PC-9 (cell line): Measurements from ENCODE around the gene UTP18. TPM values are rescaled to one million over a fixed set of nuclear protein-coding genes. Genes with fewer than 3 reads are reported as not detected.

ENCODE experiments used
- BruUV-seq: library from RNA; stranded (reverse); fragments of 400-500 nt; replicated peaks from 2 replicates; lab custom pipeline; 2021; lab: Mats Ljungman, UMichigan
- CTCF ChIA-PET: fragments of 300-600 bp; sonication (Branson Sonifier 250); formaldehyde crosslinking; loops from one replicate; lab custom pipeline; 2022; ENCODE audit warnings: antibody characterized with exemption; lab: Charles Lee
- POLR2A ChIA-PET: fragments of 300-600 bp; sonication (Branson Sonifier 250); formaldehyde crosslinking; loops from one replicate; lab custom pipeline; 2022; ENCODE audit warnings: antibody characterized with exemption; ENCODE audit not compliant: unreplicated experiment; lab: Charles Lee
- DNase-seq, 2 experiments: peaks; one replicate each; pipeline versions ENCODE4 v3.0.0 to v3.0.0-alpha.2; 2015 to 2022; ENCODE audit warnings: mixed read lengths in 1 of 2
- H2AFZ ChIP-seq: fragments of 200-600 bp; sonication (generic); 2 replicates; pipeline ENCODE4 v1.8.1; 2017; ENCODE audit warnings: antibody characterized with exemption
- H3F3A ChIP-seq: fragments of 200-600 bp; sonication (generic); 2 replicates; pipeline ENCODE4 v1.8.1; 2017; ENCODE audit warnings: antibody characterized with exemption, mild to moderate bottlenecking, low read depth; ENCODE audit not compliant: insufficient read depth
- H3K27ac ChIP-seq: fragments of 200-600 bp; sonication (generic); 2 replicates; pipeline ENCODE4 v1.6.1; 2016; ENCODE audit warnings: mixed run types
- H3K27me3 ChIP-seq: fragments of 200-600 bp; sonication (generic); 2 replicates; pipeline ENCODE4 v1.6.1; 2016; ENCODE audit warnings: low read depth, mixed run types; ENCODE audit not compliant: insufficient read depth
- H3K36me3 ChIP-seq: fragments of 200-600 bp; sonication (generic); 2 replicates; pipeline ENCODE4 v1.6.1; 2016; ENCODE audit warnings: low read depth, mixed run types
- H3K4me1 ChIP-seq: fragments of 200-600 bp; sonication (generic); replicated peaks from 2 replicates; pipeline ENCODE4 v1.6.1; 2016; ENCODE audit warnings: mixed run types; ENCODE audit not compliant: insufficient read depth
- H3K4me2 ChIP-seq: fragments of 200-600 bp; sonication (generic); 2 replicates; pipeline ENCODE4 v1.6.1; 2017; ENCODE audit warnings: mixed run types
- H3K4me3 ChIP-seq: fragments of 200-600 bp; sonication (generic); 2 replicates; pipeline ENCODE4 v1.6.1; 2016; ENCODE audit warnings: mixed run types
- H3K79me2 ChIP-seq: fragments of 200-600 bp; sonication (generic); 2 replicates; pipeline ENCODE4 v1.6.1; 2017; ENCODE audit warnings: low read depth, mixed run types
- H3K9me2 ChIP-seq: fragments of 200-600 bp; sonication (generic); 2 replicates; pipeline ENCODE4 v1.8.1; 2017; ENCODE audit warnings: mild to moderate bottlenecking; ENCODE audit not compliant: insufficient read depth
- H3K9me3 ChIP-seq: fragments of 200-600 bp; sonication (generic); 2 replicates; pipeline ENCODE4 v1.8.1; 2016; ENCODE audit warnings: low read depth; ENCODE audit not compliant: insufficient read depth
- H4K20me1 ChIP-seq: fragments of 200-600 bp; sonication (generic); 2 replicates; pipeline ENCODE4 v1.8.1; 2017; ENCODE audit not compliant: insufficient read depth
- CTCF ChIP-seq: fragments of 200-600 bp; sonication (generic); conservative IDR thresholded peaks from 2 replicates; pipeline ENCODE4 v1.6.1; 2017; ENCODE audit warnings: mixed run types, antibody characterized with exemption, mild to moderate bottlenecking, moderate library complexity
- EZH2 ChIP-seq: fragments of 200-600 bp; sonication (generic); IDR thresholded peaks from 2 replicates; pipeline ENCODE4 v1.8.0; 2017; ENCODE audit warnings: antibody characterized with exemption, low read depth
- intact Hi-C: fragments of 100-400 bp; cut with micrococcal nuclease; formaldehyde crosslinking; loops from one replicate; pipeline ENCODE4 v1.10.0; 2022; ENCODE audit not compliant: unreplicated experiment
- total RNA-seq: library from RNA; stranded (reverse); gene quantifications from 2 replicates; pipeline ENCODE4 v1.2.3, GENCODE V29; 2021

Gene UTP18
- total RNA-seq, 1 experiment from 2014 or later = 31.8 TPM

- no peak for DNase-seq
- no peaks in the 10 kb centered on the region for H3K9me2 ChIP-seq
- TF ChIP-seq EZH2 = no peak
- TF ChIP-seq CTCF = no peak
- no peak overlapping the region for H3K4me2 ChIP-seq
- no peaks in the 10 kb centered on the region for H3K9me3 ChIP-seq
- BruUV-seq = no TSS peak
- no peaks in the 10 kb centered on the region for H3K4me1 ChIP-seq
- peaks cover 14% of the 10 kb centered on the region for H3F3A ChIP-seq
- ChIA-PET POLR2A (no interaction called here), CTCF (no interaction called here)
- no peak overlapping the region for H2AFZ ChIP-seq
- H3K4me3 ChIP-seq = no peak overlapping the region
- H4K20me1 ChIP-seq = peaks cover 46% of the 10 kb centered on the region
- peaks cover 10% of the 10 kb centered on the region; the same call in 1 of the 2 replicates for H3K36me3 ChIP-seq
- peaks cover 76% of the 10 kb centered on the region for H3K79me2 ChIP-seq
- no peak overlapping the region for H3K27ac ChIP-seq
- intact Hi-C loops = no loop called here
- H3K27me3 ChIP-seq = no peaks in the 10 kb centered on the region
Measured at GRCh38 chr17:51228161-51228560, 32.2 kb upstream of the UTP18 start.

- no peak overlapping the region for H2AFZ ChIP-seq
- H3K4me1 ChIP-seq = no peaks in the 10 kb centered on the region
- intact Hi-C loops = no loop called here
- no peaks in the 10 kb centered on the region for H3K27me3 ChIP-seq
- H3K36me3 ChIP-seq = peaks cover 1% of the 10 kb centered on the region; the same call in 1 of the 2 replicates
- POLR2A ChIA-PET = no interaction called here
- CTCF ChIA-PET = no interaction called here
- H3K4me3 ChIP-seq = no peak overlapping the region
- peaks cover 85% of the 10 kb centered on the region for H3K79me2 ChIP-seq
- DNase-seq = no peak
- peaks cover 7% of the 10 kb centered on the region for H3F3A ChIP-seq
- H3K4me2 ChIP-seq = no peak overlapping the region
- TF ChIP-seq EZH2 (no peak), CTCF (no peak)
- no peak overlapping the region for H3K27ac ChIP-seq
- no TSS peak for BruUV-seq
- H4K20me1 ChIP-seq = peaks cover 56% of the 10 kb centered on the region
- no peaks in the 10 kb centered on the region for H3K9me3 ChIP-seq
- H3K9me2 ChIP-seq = no peaks in the 10 kb centered on the region
Measured at GRCh38 chr17:51229889-51230288, 30.5 kb upstream of the UTP18 start.

GRCh38 chr17:51230306-51230705 is 30.0 kb upstream of the UTP18 start:
- H3K27ac ChIP-seq = no peak overlapping the region
- no peaks in the 10 kb centered on the region for H3K9me2 ChIP-seq
- no peak for DNase-seq
- no peak overlapping the region for H3K4me3 ChIP-seq
- H3K36me3 ChIP-seq = no peaks in the 10 kb centered on the region; the same call in 1 of the 2 replicates
- ChIA-PET CTCF (no interaction called here), POLR2A (no interaction called here)
- intact Hi-C loops = no loop called here
- H3K4me1 ChIP-seq = no peaks in the 10 kb centered on the region
- H3K27me3 ChIP-seq = no peaks in the 10 kb centered on the region
- H3K79me2 ChIP-seq = peaks cover 87% of the 10 kb centered on the region
- H3F3A ChIP-seq = peaks cover 6% of the 10 kb centered on the region; the same call in 1 of the 2 replicates
- no TSS peak for BruUV-seq
- H2AFZ ChIP-seq = no peak overlapping the region
- no peak overlapping the region for H3K4me2 ChIP-seq
- TF ChIP-seq EZH2 = no peak
- TF ChIP-seq CTCF = no peak
- peaks cover 55% of the 10 kb centered on the region for H4K20me1 ChIP-seq
- H3K9me3 ChIP-seq = no peaks in the 10 kb centered on the region
